BE2C (cell line): ENCODE measurements around the gene CDR2.
"Not testable (repeated sequence)": the region's sequence is repeated elsewhere in the genome, so short reads cannot be mapped to it uniquely, and the experiment has no call there.

Experiments
- DNase-seq: peaks from one replicate; pipeline ENCODE4 v3.0.0-alpha.2; 2020
- H3K27me3 ChIP-seq: fragments of 250-450 bp; sonication (Bioruptor Pico); 2 replicates; pipeline ENCODE4 v1.5.1; 2020; ENCODE audit warnings: mild to moderate bottlenecking
- H3K36me3 ChIP-seq: fragments of 250-450 bp; sonication (Bioruptor Pico); 2 replicates; pipeline ENCODE4 v1.5.1; 2020; ENCODE audit warnings: mild to moderate bottlenecking
- H3K4me1 ChIP-seq: fragments of 250-450 bp; sonication (Bioruptor Pico); 2 replicates; pipeline ENCODE4 v1.5.1; 2020
- H3K4me3 ChIP-seq: 2 replicates; pipeline ENCODE4 v1.5.1; 2011; ENCODE audit warnings: low read depth, low read length
- H3K9me3 ChIP-seq: fragments of 250-450 bp; sonication (Bioruptor Pico); 2 replicates; pipeline ENCODE4 v1.5.1; 2020
- TF ChIP-seq, protein P1 (sequence below): IDR thresholded peaks from 2 replicates; pipeline ENCODE4 v1.5.1; 2012; ENCODE audit warnings: mild to moderate bottlenecking, low read depth, low read length

The CDR2 gene

GRCh38 chr16:22308824-22309520, 65.4 kb downstream of the CDR2 start:
- no peaks in the 10 kb centered on the region for H3K27me3 ChIP-seq
- peaks cover 68% of the 10 kb centered on the region for H3K36me3 ChIP-seq
- no peaks in the 10 kb centered on the region for H3K9me3 ChIP-seq
- TF ChIP-seq, protein P1, sequence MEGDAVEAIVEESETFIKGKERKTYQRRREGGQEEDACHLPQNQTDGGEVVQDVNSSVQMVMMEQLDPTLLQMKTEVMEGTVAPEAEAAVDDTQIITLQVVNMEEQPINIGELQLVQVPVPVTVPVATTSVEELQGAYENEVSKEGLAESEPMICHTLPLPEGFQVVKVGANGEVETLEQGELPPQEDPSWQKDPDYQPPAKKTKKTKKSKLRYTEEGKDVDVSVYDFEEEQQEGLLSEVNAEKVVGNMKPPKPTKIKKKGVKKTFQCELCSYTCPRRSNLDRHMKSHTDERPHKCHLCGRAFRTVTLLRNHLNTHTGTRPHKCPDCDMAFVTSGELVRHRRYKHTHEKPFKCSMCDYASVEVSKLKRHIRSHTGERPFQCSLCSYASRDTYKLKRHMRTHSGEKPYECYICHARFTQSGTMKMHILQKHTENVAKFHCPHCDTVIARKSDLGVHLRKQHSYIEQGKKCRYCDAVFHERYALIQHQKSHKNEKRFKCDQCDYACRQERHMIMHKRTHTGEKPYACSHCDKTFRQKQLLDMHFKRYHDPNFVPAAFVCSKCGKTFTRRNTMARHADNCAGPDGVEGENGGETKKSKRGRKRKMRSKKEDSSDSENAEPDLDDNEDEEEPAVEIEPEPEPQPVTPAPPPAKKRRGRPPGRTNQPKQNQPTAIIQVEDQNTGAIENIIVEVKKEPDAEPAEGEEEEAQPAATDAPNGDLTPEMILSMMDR = no peak
- no peak overlapping the region for H3K4me3 ChIP-seq
- DNase-seq = no peak
- no peaks in the 10 kb centered on the region for H3K4me1 ChIP-seq

GRCh38 chr16:22307838-22308237, 66.6 kb downstream of the CDR2 start:
- no peaks in the 10 kb centered on the region for H3K9me3 ChIP-seq
- peaks cover 70% of the 10 kb centered on the region for H3K36me3 ChIP-seq
- no peak for DNase-seq
- no peak overlapping the region for H3K4me3 ChIP-seq
- no peaks in the 10 kb centered on the region for H3K4me1 ChIP-seq
- no peaks in the 10 kb centered on the region for H3K27me3 ChIP-seq
- TF ChIP-seq, protein P1 = no peak

DNA sequence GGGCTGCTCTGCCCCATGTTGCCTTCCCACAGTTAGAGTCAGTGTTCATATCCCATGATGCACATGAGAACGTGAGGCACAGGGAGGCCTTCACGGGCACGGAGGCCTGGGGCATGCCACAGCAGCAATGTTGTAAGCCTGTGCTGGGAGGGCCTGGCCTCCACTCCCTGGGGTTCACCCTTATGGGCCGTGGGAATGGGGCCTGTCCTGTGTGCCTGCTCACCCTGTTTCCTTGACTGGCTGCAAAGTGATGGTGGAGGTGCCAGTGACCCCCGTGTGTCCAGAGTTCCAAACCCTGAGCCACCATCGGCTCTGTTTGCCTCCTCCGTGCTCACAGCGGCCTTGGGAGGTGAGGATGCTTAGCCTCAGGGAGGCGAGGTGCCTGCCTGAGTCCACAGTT, 67.6 kb downstream of the CDR2 start:
- H3K4me3 ChIP-seq = no peak overlapping the region
- H3K27me3 ChIP-seq = no peaks in the 10 kb centered on the region
- no peak for DNase-seq
- no peaks in the 10 kb centered on the region for H3K9me3 ChIP-seq
- TF ChIP-seq, protein P1 = no peak
- peaks cover 70% of the 10 kb centered on the region for H3K36me3 ChIP-seq
- H3K4me1 ChIP-seq = no peaks in the 10 kb centered on the region

- Histone ChIP-seq H3K36me3 (peaks cover 58% of the 10 kb centered on the region), H3K27me3 (no peaks in the 10 kb centered on the region), H3K4me3 (no peak overlapping the region), H3K9me3 (no peaks in the 10 kb centered on the region), H3K4me1 (0 out of 2 replicates have a peak, but pooled peaks cover 2% of the 10 kb centered on the region)
- DNase-seq = no peak
- TF ChIP-seq, protein P1 = no peak
Measured at GRCh38 chr16:22304411-22304810, 70.0 kb downstream of the CDR2 start.

GRCh38 chr16:22302776-22303363, 71.5 kb downstream of the CDR2 start:
- H3K27me3 ChIP-seq = no peaks in the 10 kb centered on the region
- H3K4me3 ChIP-seq = no peak overlapping the region
- no peaks in the 10 kb centered on the region for H3K9me3 ChIP-seq
- H3K4me1 ChIP-seq = 0 out of 2 replicates have a peak, but pooled peaks cover 2% of the 10 kb centered on the region
- peaks cover 44% of the 10 kb centered on the region for H3K36me3 ChIP-seq
- TF ChIP-seq, protein P1 = no peak
- no peak for DNase-seq

- H3K9me3 ChIP-seq, DNase-seq, H3K4me1 ChIP-seq, H3K4me3 ChIP-seq, H3K27me3 ChIP-seq: not testable (repeated sequence)
- H3K36me3 ChIP-seq = peaks cover 32% of the 10 kb centered on the region
Measured at GRCh38 chr16:22301423-22301822, 73.0 kb downstream of the CDR2 start.
